Measurements from ENCODE around the gene NPBWR2. TPM values are rescaled to one million over a fixed set of nuclear protein-coding genes. Genes with fewer than 3 reads are reported as not detected.

The NPBWR2 gene
- total RNA-seq, 4 donors from 2014 or later: not detected

GRCh38 chr20:64064145-64064698 is 43.1 kb downstream of the NPBWR2 start:
- peaks cover 0 to 46% (median 21%) of the 10 kb centered on the region in 3 donors for H3K4me1 ChIP-seq
- no peak for ATAC-seq
- H3K27ac ChIP-seq: peak overlapping the region in 3 of 4 donors; percentile 85 to 92 (median 89)
- TF ChIP-seq POLR2A (IDR thresholded peaks at IDR 0.05): no peak
- no peak for TF ChIP-seq POLR2AphosphoS5 (IDR thresholded peaks at IDR 0.05)
- TF ChIP-seq CTCF (IDR thresholded peaks at IDR 0.05): no peak
- no peak for TF ChIP-seq EP300 (IDR thresholded peaks at IDR 0.05)
- 0% methylated on average over 3 of the region's 12 CpGs; no CpG with 5 or more reads in 1 of the 2 donors for WGBS, 2 donors (ENCODE audit: low coverage in 1 of 2)
- peak overlapping the region; percentile 80 to 96 for H3K4me3 ChIP-seq
- H3K36me3 ChIP-seq: peaks cover 0 to 9% of the 10 kb centered on the region in 2 donors
- H3K9me3 ChIP-seq: no peaks in the 10 kb centered on the region
- H3K27me3 ChIP-seq: no peaks in the 10 kb centered on the region

GRCh38 chr20:64063389-64064144 is 43.8 kb downstream of the NPBWR2 start:
- no peak for ATAC-seq
- Histone ChIP-seq H3K36me3 (peaks cover 0 to 9% of the 10 kb centered on the region in 2 donors), H3K9me3 (no peaks in the 10 kb centered on the region), H3K27me3 (no peaks in the 10 kb centered on the region), H3K27ac (peak overlapping the region; percentile 26 to 92 (median 87)), H3K4me1 (peaks cover 0 to 46% (median 21%) of the 10 kb centered on the region in 3 donors), H3K4me3 (peak overlapping the region; percentile 80 to 96)
- TF ChIP-seq POLR2A (IDR thresholded peaks at IDR 0.05): no peak
- TF ChIP-seq CTCF (IDR thresholded peaks at IDR 0.05): no peak
- WGBS, 2 donors (ENCODE audit: low coverage in 1 of 2): 0 to 3% methylated on average over 8 to 19 of the region's 51 CpGs

- Histone ChIP-seq H3K36me3 (peaks cover 0 to 4% of the 10 kb centered on the region in 2 donors), H3K27ac (peak within 1 kb of the TSS; percentile 41 to 92 (median 87)), H3K9me3 (no peaks in the 10 kb centered on the region), H3K4me3 (peak within 1 kb of the TSS; percentile 80 to 96), H3K4me1 (peaks cover 0 to 48% (median 21%) of the 10 kb centered on the region in 3 donors), H3K27me3 (peaks cover 6% of the 10 kb centered on the region)
- peak; percentile 97 for ATAC-seq
- TF ChIP-seq POLR2A (IDR thresholded peaks at IDR 0.05): peak; percentile 74 to 84
- no peak for TF ChIP-seq EP300 (IDR thresholded peaks at IDR 0.05)
- peak in 1 of 4 experiments; percentile 34 for TF ChIP-seq CTCF (IDR thresholded peaks at IDR 0.05)
- peak; percentile 79 for TF ChIP-seq POLR2AphosphoS5 (IDR thresholded peaks at IDR 0.05)
- 20% methylated on average over 2 of the region's 85 CpGs; no CpG with 5 or more reads in 1 of the 2 donors for WGBS, 2 donors (ENCODE audit: low coverage in 1 of 2)
Observed at GRCh38 chr20:64062596-64063388, 44.6 kb downstream of the NPBWR2 start, which contains the start of gene TCEA2. Gene TCEA2, plus strand, starts transcription at chr20:64063198. Its CDS starts 115 bp downstream, at chr20:64063313.

GRCh38 chr20:64062276-64062595 is 45.1 kb downstream of the NPBWR2 start:
- peak overlapping the region in 3 of 4 donors; percentile 85 to 92 (median 89) for H3K27ac ChIP-seq
- TF ChIP-seq EP300 (IDR thresholded peaks at IDR 0.05) (no peak), CTCF (IDR thresholded peaks at IDR 0.05) (no peak), POLR2A (IDR thresholded peaks at IDR 0.05) (no peak), POLR2AphosphoS5 (IDR thresholded peaks at IDR 0.05) (no peak)
- no peak for ATAC-seq
- WGBS, 2 donors (ENCODE audit: low coverage in 1 of 2): 100% methylated on average over 1 of the region's 5 CpGs; no CpG with 5 or more reads in 1 of the 2 donors
- no peaks in the 10 kb centered on the region for H3K9me3 ChIP-seq
- peaks cover 0 to 53% (median 21%) of the 10 kb centered on the region in 3 donors for H3K4me1 ChIP-seq
- H3K27me3 ChIP-seq: peaks cover 11% of the 10 kb centered on the region
- H3K4me3 ChIP-seq: peak overlapping the region; percentile 80 to 96
- H3K36me3 ChIP-seq: peaks cover 0 to 4% of the 10 kb centered on the region in 2 donors
